HG03558 (cell line): Measurements from ENCODE around the gene AP1M1.

Experiments used
- ATAC-seq: cut with Tn5 transposase; IDR thresholded peaks from one replicate; pipeline ENCODE4 v1.9.1; 2021; ENCODE audit warnings: moderate number of reproducible peaks; ENCODE audit not compliant: unreplicated experiment; ENCODE audit errors: extremely low read depth

AP1M1 gene

DNA sequence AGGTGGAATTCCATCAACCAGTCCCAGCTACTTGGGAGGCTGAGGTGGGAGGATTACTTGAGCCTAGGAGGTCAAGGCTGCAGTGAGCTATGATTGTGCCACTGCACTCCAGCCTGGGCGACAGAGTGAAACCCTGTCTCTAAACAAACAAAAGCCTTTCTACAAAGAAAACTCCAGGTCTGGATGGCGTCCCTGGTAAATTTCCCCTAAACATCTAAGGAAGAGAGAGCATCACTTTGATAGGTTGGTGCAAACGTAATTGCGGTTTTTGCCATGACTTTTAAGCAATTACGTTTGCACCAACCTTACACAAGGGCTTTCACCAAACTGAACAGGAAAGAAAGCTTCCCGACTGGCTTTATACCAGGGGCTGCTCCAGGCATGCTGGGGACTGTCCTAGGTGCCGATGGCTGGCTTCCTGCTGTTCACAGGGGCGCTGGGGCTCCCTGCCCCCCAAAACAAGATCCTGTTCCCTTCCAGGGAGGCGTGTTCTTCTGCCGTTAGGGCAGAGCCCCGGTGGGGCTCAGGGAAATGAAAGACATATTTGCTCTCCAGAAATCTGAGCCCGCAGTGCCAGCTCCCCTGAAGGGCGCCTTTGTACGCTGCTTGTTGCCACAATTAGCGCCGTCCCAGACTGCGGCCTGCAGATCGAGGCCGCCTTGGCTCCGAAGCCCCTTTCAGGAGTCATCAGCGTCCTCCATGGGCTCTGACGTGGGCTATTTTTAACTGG, 88.2 kb downstream of the AP1M1 start:
- no peak for ATAC-seq

- no peak for ATAC-seq
Observed at GRCh38 chr19:16288544-16288943, 90.8 kb downstream of the AP1M1 start.

DNA sequence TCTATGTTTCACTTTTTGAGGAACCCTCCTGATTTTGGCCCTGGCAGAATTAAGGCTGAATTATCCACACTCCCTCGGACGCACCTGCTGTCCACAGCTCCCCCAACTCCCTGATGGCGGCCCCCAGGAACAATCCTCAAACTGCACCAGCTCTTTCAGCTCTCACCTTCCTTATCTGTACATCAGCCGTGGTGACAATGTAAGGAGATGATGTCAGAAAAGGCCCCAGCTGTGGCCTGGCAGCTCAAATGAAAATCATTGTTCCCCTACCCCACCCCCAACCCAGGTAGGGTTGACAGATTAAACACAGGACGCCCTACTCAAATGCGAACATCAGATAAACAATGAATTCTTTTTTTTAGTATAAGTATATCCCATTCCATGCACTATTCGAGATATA, 91.9 kb downstream of the AP1M1 start:
- no peak for ATAC-seq

DNA sequence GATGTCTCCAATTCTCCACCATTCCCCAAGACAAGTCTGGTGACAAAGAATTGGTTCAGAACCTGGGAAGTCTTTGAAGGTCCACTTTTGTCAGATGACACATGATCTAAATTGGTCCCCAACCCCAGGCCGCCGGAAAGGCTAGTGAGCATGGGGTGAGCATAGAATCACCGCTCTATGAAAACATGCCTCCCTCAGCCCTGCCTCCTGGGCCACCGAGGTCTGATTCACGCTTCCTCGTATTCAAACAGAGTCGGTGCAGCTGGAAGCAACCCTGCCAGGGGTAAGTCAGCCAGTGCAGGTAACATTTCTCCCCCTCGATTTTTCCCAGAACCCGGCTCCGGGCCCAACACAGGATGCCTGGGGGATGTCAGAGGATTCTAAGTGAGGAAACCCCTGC, 93.0 kb downstream of the AP1M1 start:
- no peak for ATAC-seq

DNA sequence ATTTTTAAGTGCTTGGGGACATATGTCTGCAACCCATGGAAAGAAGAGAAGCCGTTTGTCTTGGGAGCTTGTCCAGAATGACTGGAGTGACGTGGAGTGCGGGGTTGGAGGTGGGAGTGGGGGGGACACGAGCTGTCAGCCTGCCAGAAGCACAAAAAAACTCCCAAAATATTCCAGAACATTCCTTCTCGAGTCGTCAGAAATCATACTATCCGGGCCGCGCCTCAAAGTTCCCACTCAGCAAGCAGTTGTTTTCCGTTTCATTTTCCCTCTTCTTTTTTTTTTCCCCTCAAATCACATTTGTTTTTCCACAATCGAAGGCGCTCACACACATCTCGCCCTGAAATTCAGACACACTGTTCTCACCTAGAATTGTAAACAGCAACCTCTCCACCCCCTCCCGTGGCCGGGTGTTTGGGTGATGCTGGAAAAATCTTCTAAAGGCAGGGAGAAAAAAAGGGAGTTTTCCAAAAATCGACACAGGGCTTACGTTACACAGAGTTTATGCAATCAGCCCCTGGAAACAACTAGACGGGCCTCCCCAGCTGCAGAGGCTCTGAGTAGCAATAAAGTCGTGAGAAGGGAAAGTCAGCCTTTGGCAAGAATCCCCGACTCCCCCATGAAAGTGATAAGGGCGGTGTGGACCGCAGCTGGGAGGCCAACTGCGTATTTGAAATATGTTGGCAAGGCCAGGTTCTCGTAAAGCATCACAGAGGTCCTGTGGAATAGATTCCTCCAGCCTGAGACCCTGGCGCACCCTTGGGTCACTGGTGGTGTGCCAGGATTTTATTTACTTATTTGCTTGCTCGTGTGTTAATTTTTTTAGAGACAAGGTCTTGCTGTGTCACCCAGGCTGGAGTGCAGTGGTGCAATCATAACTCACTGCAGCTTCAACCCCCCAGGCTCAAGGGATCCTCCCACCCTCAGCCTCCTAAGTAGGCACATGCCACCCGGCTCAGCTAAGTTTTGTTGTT, 95.7 kb downstream of the AP1M1 start:
- no peak for ATAC-seq

DNA sequence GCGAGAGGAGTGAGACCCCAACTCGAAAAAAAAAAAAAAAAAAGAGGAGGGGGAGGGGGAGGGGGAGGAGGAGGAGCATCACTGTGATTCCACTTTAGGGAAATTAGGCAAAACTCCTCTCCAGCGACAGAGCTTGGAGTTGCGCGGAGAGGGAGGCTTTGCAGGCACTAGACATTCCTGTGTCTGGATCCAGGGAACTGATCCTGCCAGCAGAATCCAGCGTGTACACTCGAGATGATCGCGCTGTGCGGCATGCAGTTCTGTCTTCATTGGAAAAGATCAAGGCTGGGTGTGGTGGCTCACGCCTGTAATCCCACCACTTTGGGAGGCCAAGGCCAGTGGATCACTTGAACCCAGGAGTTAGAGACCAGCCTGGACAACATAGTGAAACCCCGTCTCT, 97.3 kb downstream of the AP1M1 start:
- no peak for ATAC-seq
